GM18507 (cell line): ENCODE data around the gene AHI1.
A peak's percentile ranks its signal among the peaks of the same experiment; 100 is the strongest.

Experiments used
- DNase-seq: peaks from one replicate; pipeline ENCODE4 v3.0.0; 2011; ENCODE audit warnings: low read depth; ENCODE audit not compliant: insufficient read length; ENCODE audit errors: extremely low spot score
- FAIRE-seq: peaks from 2 replicates; lab custom pipeline; 2011; peaks lifted over from hg19 to GRCh38; lab: Jason Lieb, UNC

Gene AHI1

GRCh38 chr6:135314543-135314942 lies 183.0 kb downstream of the AHI1 start:
- no peak for DNase-seq

GRCh38 chr6:135311446-135312200 lies 185.9 kb downstream of the AHI1 start:
- peak; percentile 18 for FAIRE-seq
- DNase-seq = no peak

More at GRCh38 chr6:135314543-135314942, 183.0 kb downstream of the AHI1 start:
- FAIRE-seq = no peak

DNA sequence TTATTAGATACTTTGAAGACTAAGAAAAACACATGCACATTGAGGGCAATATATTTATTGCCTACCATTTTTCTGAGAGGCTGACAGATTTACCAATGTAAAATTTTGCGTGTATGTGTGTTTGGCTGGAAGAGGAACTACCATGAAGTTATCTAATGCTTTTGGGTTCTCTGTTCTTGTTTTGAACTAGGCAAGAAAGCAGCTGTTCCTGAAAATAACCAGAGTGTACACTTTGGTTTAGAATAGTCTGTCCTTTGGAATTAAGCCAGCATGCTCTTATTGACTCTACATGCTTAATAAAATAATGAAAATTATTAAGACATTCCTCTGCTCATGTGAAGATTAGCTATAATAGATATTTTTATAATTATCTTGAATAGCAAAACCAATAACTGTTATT lies 187.2 kb downstream of the AHI1 start:
- DNase-seq = no peak
- no peak for FAIRE-seq

- no peak for DNase-seq
- no peak for FAIRE-seq
Observed at GRCh38 chr6:135306740-135307420, 190.7 kb downstream of the AHI1 start.

DNA sequence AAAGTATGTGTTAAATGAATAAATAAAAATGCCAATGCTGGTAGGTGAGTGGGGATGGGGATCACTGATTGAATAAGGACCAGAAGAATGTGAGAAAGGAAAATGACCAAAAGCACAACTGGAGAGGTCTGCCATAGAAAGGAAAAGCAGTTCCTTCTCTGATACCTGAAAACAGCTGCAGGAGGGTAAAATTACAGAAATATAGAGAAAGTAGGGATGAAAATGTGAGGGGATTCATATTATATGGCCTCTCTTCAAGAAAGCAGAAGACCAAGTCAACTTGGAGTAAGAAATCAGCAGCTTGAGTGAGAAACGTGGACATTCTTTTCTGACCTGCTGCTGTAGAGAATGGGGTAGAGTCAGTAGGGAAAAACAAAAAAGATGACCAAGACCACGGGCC lies 191.4 kb downstream of the AHI1 start:
- no peak for FAIRE-seq

GRCh38 chr6:135305684-135306083 lies 191.9 kb downstream of the AHI1 start:
- FAIRE-seq (no peak), DNase-seq (no peak)

More for the DNA sequence above, 191.4 kb downstream of the AHI1 start:
- no peak for DNase-seq

DNA sequence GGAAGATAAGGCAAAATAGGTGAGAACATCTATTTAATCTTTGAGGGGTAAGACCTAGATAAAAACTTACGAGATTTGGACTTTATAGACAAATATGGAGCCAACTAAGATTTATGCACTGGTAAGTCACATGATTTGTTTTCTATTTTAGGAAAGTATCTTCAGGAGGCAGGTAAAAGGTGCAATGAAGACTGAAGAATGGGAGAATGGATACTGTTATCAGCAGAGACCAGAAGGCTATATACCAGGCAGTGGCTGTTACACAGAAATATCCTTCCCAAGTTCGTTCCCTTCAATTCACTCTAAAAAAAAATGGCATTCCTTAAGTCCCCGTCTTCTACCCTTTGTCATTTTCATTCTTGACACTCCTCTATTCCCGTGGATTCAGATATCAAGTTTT lies 192.7 kb downstream of the AHI1 start:
- FAIRE-seq = no peak
- no peak for DNase-seq

DNA sequence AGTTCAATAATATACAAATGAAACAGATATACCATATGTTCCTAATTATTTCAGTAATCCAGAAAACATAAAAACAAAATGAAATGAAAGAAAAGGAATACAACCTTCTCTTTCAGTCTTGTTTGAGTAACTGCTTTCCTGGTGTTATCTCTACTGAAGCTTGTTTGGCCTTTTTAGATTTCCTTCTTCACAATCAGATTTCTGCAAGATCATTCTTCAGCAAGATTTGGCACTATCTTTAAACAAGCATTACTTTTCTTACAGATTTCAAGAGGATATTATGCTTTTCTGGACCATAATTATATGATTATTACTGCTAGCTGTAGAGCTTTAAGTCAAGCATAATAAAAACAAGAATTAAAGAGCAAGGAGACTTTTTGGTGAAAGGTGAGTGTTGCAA lies 196.2 kb downstream of the AHI1 start:
- no peak for FAIRE-seq
- DNase-seq = no peak

- FAIRE-seq = no peak
Observed at GRCh38 chr6:135300576-135300975, 197.0 kb downstream of the AHI1 start.

GRCh38 chr6:135299256-135299655 lies 198.3 kb downstream of the AHI1 start:
- DNase-seq (no peak), FAIRE-seq (no peak)

More at GRCh38 chr6:135300576-135300975, 197.0 kb downstream of the AHI1 start:
- DNase-seq = no peak

DNA sequence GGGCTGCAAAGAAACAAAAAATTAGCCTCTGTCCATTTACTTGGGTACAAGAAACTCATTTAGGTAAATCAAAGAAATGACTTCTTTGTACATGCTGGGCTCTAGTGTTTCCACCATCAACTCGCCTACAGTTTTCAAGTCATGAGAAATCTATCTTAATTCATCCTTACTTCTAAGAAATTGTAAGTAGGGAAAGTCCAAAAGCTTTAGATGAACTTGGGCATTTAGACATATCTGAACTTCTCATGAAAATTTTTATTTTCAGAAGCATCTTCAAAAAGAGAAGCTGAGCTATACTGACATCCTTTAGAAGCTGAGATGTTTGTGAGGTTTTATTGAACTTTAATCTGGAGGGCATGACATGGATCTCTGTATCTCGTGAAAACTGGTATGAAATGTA lies 199.1 kb downstream of the AHI1 start:
- FAIRE-seq = peak; percentile 15
- DNase-seq = no peak

- DNase-seq = no peak
Observed at GRCh38 chr6:135296715-135297114, 200.8 kb downstream of the AHI1 start.

GRCh38 chr6:135295085-135295484 lies 202.5 kb downstream of the AHI1 start:
- DNase-seq = no peak
- no peak for FAIRE-seq

More at GRCh38 chr6:135296715-135297114, 200.8 kb downstream of the AHI1 start:
- FAIRE-seq = no peak

GRCh38 chr6:135291288-135292076 lies 206.1 kb downstream of the AHI1 start:
- no peak for DNase-seq
- FAIRE-seq = peak; percentile 15

DNA sequence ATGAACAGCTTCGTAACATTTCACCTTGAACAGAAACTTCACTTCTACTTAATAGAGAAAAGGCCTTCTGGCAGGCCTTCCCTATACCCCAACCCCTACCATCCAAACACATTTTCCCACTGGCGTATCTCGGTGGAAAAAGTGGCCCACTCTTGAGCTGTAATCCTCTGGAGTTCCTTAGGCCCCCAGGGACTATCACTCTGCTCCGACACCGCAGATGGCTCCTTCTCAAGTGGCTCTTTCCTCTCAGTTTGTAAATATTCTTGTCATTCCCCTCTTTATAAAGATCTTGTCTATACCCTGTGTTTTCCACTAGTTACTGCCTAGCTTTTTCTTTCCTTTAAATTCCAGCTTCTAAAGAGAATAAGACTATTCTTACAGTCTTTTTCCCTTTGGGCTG lies 207.7 kb downstream of the AHI1 start:
- DNase-seq (no peak), FAIRE-seq (no peak)

- DNase-seq (no peak), FAIRE-seq (no peak)
Observed at GRCh38 chr6:135286962-135287538, 210.5 kb downstream of the AHI1 start.

DNA sequence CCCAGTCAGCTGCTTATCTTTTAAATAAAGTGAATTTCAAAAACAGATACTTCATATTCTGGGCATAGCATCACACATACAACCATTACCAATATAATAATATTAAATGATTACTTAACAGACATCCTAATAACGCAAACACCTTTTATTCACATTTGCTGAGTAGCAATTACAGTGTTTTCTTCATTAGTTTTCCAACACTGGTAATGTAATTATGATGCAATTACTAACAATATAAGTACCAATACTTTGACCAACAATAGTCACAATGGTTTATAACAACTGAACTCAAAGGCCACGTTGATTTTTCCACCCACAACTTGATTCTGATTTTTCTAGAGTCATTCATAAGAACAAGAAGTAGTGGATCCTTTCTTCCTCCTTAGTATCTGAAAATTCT lies 212.4 kb downstream of the AHI1 start:
- DNase-seq (no peak), FAIRE-seq (no peak)

- DNase-seq (no peak), FAIRE-seq (no peak)
Observed at GRCh38 chr6:135283926-135284325, 213.6 kb downstream of the AHI1 start.

- DNase-seq = no peak
- no peak for FAIRE-seq
Observed at GRCh38 chr6:135282395-135282794, 215.1 kb downstream of the AHI1 start.

DNA sequence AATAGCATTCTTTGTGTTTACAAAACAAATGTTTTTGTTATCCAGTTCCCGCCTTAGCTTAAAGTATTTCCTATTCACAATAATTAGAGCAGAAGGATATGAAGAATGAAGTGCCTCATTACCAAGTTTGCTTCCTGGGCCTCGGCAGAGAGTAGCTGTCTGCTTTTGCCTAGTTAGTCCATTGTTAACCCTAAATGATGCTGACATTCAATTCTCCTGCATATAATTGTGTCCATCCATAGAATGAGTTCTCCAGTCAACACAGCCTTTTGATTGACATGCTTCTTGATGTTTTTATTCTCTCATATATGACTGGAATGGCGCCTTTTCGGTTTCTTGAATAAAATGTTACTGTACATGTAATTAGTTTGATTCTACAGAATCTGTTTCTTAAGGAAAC lies 215.6 kb downstream of the AHI1 start:
- DNase-seq (no peak), FAIRE-seq (no peak)
